CD4-positive, CD25-positive, alpha-beta regulatory T cell (primary cell): ENCODE results near the gene TGFB2. TPM values are rescaled to one million over a fixed set of nuclear protein-coding genes. Genes with fewer than 3 reads are reported as not detected.

Experiments
- ATAC-seq, 2 donors: fragments of 150-1000 bp; cut with Tn5 transposase; one replicate each; pipeline ENCODE4 v1.10.0; 2021; ENCODE audit warnings: low read depth in 2 of 2, moderate number of reproducible peaks in 2 of 2, moderate library complexity in 1 of 2
- DNase-seq, 3 donors: peaks; one replicate each; pipeline versions ENCODE4 v3.0.0 to v3.0.0-alpha.2; 2012 to 2022; ENCODE audit warnings: mixed read lengths in 1 of 3
- H3K27ac ChIP-seq: one replicate; pipeline ENCODE4 v1.7.0; 2013; ENCODE audit warnings: mild to moderate bottlenecking, low read length; ENCODE audit not compliant: insufficient read depth, poor library complexity, severe bottlenecking
- H3K27me3 ChIP-seq: one replicate; pipeline ENCODE4 v1.7.0; 2013; ENCODE audit warnings: low read length; ENCODE audit not compliant: control insufficient read depth, insufficient read depth
- H3K36me3 ChIP-seq: one replicate; pipeline ENCODE4 v1.7.0; 2013; ENCODE audit warnings: mild to moderate bottlenecking, low read length, moderate library complexity; ENCODE audit not compliant: control insufficient read depth, insufficient read depth
- H3K4me1 ChIP-seq: 2 replicates; pipeline ENCODE4 v1.7.0; 2013; ENCODE audit warnings: mild to moderate bottlenecking, low read length; ENCODE audit not compliant: insufficient read depth, control insufficient read depth, poor library complexity, severe bottlenecking
- H3K4me3 ChIP-seq: one replicate; pipeline ENCODE4 v1.7.0; 2013; ENCODE audit warnings: low read depth, mild to moderate bottlenecking, low read length, moderate library complexity
- H3K9me3 ChIP-seq, 2 experiments: 1 replicate in 1 of 2; 2 replicates in 1 of 2; pipeline ENCODE4 v1.7.0; 2013; ENCODE audit warnings: low read length in 2 of 2, mild to moderate bottlenecking in 1 of 2, moderate library complexity in 1 of 2; ENCODE audit not compliant: control insufficient read depth in 2 of 2
- H3K27ac Mint-ChIP-seq, 3 donors: one replicate each; pipeline ENCODE4 v1.8.0; 2020 to 2022; ENCODE audit warnings: mild to moderate bottlenecking in 3 of 3, mixed read lengths in 3 of 3, moderate library complexity in 2 of 3
- H3K27me3 Mint-ChIP-seq: one replicate; pipeline ENCODE4 v1.8.0; 2022; ENCODE audit warnings: mild to moderate bottlenecking, mixed read lengths
- H3K36me3 Mint-ChIP-seq: one replicate; pipeline ENCODE4 v1.8.0; 2020; ENCODE audit warnings: mixed read lengths
- H3K4me1 Mint-ChIP-seq, 4 donors: one replicate each; pipeline ENCODE4 v1.8.0; 2020 to 2022; ENCODE audit warnings: mixed read lengths in 4 of 4, mild to moderate bottlenecking in 1 of 4
- H3K4me3 Mint-ChIP-seq, 4 donors: one replicate each; pipeline ENCODE4 v1.8.0; 2020 to 2022; ENCODE audit warnings: mild to moderate bottlenecking in 4 of 4, mixed read lengths in 4 of 4, moderate library complexity in 3 of 4
- H3K9me3 Mint-ChIP-seq, 7 donors: one replicate each; pipeline ENCODE4 v1.8.0; 2020 to 2022; ENCODE audit warnings: mixed read lengths in 7 of 7, mild to moderate bottlenecking in 3 of 7, moderate library complexity in 2 of 7
- polyA plus RNA-seq, 4 donors: library from polyadenylated mRNA; unstranded; fragments of 300-500 nt; fragmentation: Illumina TruSeq; gene quantifications; one replicate each; pipeline ENCODE4 v1.2.3, GENCODE V29; 2021
- total RNA-seq: library from RNA; stranded (reverse); gene quantifications from one replicate; pipeline ENCODE4 v1.2.3, GENCODE V29; 2022

TGFB2 gene
- total and polyA plus RNA-seq, 5 donors from 2014 or later, result not detected

DNA sequence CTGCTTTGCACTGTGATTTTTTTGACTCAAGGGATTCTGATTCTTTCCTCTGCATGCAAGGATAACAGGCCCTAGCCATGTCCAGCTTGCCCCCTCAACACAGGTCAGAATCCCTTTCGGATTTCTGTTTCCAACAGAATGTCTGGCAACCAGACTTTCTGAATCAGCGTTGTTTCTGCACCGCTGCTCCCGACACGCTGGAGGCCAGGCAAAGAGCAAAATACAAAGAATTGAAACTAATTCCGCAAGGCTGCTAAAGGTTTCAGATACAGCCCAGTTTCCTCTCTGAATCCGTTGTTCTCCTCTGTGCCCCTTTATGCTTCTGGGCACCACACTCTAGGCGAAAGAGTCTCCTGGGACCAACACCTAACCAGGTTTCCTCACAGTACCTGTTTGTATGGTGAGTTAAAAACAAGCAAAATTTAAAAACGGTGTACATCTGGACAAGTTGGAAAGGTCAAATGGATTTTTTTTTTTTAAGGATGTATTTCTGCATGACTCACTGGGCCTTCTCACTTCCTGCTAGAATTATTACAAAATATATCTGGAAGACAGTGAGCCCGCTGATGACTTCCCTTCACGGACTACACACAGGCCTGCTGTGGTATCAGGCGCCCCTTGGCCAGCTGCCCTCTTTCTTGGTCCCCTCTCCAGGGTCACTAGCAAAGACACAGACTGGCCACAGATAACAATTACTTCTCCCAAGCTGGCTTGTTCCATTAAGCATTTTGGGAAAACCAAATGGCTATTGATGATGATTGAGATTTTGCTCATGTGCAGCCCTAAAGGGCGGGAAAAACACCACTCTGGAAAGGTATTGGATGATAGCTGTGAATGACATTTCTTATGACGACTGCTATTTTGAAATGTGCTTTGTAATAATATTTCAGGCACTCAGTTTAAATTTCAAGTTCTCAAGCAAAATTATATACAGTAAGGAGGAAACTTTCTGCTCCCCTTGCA lies 118.3 kb downstream of the TGFB2 start:
- Mint-ChIP-seq H3K9me3 (no peaks in the 10 kb centered on the region), H3K27ac (no peak overlapping the region)

DNA sequence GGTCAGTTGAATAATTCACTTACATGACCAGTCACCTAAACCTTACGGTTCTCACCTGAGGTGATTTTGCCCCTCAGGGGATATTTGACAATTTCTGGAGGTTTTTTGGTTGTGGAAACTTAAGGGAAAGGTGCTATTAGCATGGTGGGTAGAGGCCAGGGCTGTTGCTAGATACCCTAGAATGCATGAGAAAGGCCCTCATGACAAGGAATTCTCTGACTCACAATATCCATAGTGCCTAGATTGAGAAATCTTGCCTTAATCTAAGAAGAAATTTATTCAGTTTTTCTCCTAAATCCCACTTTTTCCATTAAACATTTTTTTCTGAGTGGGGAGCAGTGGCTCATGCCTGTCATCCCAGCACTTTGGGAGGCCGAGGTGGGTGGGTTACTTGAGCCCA lies 119.7 kb downstream of the TGFB2 start:
- no peaks in the 10 kb centered on the region for H3K9me3 Mint-ChIP-seq
- Histone ChIP-seq H3K4me1 (no peaks in the 10 kb centered on the region), H3K27me3 (no peaks in the 10 kb centered on the region), H3K27ac (no peak overlapping the region), H3K9me3 (no peaks in the 10 kb centered on the region), H3K4me3 (no peak overlapping the region), H3K36me3 (no peaks in the 10 kb centered on the region)
- H3K4me1 Mint-ChIP-seq, result no peaks in the 10 kb centered on the region
- H3K27ac Mint-ChIP-seq, result no peak overlapping the region
- peaks cover 4% of the 10 kb centered on the region for H3K27me3 Mint-ChIP-seq
- no peaks in the 10 kb centered on the region for H3K36me3 Mint-ChIP-seq
- ATAC-seq, result no peak
- no peak for DNase-seq
- H3K4me3 Mint-ChIP-seq, result peak overlapping the region in 1 of 4 donors; percentile 2

More for the DNA sequence above, 118.3 kb downstream of the TGFB2 start:
- peaks cover 4% of the 10 kb centered on the region for H3K27me3 Mint-ChIP-seq
- no peaks in the 10 kb centered on the region for H3K36me3 ChIP-seq
- no peak overlapping the region for H3K27ac ChIP-seq
- H3K4me3 ChIP-seq, result no peak overlapping the region
- no peaks in the 10 kb centered on the region for H3K9me3 ChIP-seq
- H3K4me1 ChIP-seq, result no peaks in the 10 kb centered on the region
- no peak overlapping the region for H3K4me3 Mint-ChIP-seq
- ATAC-seq (no peak), DNase-seq (no peak)
- H3K36me3 Mint-ChIP-seq, result no peaks in the 10 kb centered on the region
- no peaks in the 10 kb centered on the region for H3K27me3 ChIP-seq
- H3K4me1 Mint-ChIP-seq, result no peaks in the 10 kb centered on the region

DNA sequence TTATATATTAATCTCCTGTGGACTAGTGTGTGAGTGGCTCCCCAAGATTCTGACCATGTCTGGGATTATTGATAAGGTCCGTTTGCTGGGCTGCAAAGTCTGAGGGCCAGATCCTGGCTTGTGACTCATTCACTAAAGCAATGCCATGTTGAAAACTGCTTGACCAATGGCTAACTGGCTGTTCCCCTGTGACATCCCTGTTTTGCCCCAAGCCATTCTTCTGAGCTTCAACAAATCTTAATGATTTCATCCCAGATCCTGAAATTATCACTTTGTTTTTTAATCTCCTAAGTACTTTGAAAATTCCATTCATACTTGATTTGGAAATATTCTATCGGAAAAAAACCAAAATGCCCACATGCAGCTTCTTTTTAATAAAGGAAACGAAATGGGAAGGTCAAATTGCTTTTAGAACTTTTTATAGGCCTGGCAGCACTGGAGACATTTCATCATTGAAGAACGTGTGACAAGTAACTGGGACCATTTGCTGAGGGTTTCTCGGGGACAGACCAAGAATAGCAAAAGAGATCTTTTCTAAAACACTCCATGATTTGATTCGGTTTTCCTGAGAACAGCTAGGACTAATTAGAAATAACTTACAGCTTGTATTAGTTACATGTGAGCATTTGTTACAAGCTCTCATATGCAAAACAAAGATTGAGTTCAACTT lies 121.3 kb downstream of the TGFB2 start:
- Mint-ChIP-seq H3K27ac (no peak overlapping the region), H3K4me3 (no peak overlapping the region), H3K9me3 (no peaks in the 10 kb centered on the region), H3K36me3 (no peaks in the 10 kb centered on the region), H3K27me3 (peaks cover 4% of the 10 kb centered on the region), H3K4me1 (no peaks in the 10 kb centered on the region)
- DNase-seq (no peak), ATAC-seq (no peak)
- Histone ChIP-seq H3K27me3 (no peaks in the 10 kb centered on the region), H3K4me1 (no peaks in the 10 kb centered on the region), H3K27ac (no peak overlapping the region), H3K36me3 (no peaks in the 10 kb centered on the region), H3K4me3 (no peak overlapping the region), H3K9me3 (no peaks in the 10 kb centered on the region)

DNA sequence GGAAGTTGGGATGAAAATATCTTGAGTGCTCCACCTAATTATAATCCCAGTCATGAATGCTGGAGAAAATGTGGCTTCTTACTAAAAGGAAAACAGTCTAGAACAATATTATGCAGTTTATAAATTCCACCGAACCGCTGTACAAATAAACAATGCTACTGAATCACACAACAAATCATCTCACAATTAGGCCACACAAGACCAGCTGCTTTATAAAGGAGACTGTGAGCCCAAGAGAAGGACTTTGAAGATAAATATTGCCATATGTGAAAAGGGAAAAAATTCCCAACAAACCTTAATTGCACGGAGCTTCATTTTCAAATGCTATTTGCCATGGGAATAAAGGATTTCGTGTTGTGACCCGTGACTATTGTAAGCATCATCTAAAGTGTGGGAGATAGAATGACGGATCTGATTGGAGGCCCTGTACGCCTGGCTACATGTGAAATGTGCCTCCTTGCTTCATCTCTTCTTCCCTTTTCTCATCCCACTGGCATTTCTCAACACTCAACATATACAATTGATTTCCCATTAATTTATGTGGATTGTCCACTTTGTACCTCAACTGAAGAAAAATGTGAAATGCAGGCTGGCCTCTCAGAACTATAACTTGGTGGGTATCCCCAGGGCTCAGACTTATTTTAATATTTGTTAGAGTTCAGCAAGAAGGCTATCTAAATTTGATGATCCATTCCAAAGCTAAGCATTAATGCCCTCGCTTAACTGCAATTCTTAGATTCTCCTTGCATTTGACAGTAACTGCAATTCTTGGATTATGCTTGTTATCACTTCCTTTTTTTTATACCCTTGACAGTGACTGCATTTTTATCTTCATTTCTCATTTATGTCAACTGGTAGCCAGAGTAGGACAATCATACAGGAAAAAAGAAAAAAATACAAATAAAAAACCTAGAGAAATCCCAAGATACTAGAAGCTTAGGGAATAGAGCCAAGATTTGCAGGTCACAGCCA lies 122.3 kb downstream of the TGFB2 start:
- Mint-ChIP-seq H3K27me3 (peaks cover 4% of the 10 kb centered on the region), H3K36me3 (no peaks in the 10 kb centered on the region), H3K4me1 (no peaks in the 10 kb centered on the region), H3K4me3 (no peak overlapping the region), H3K9me3 (no peaks in the 10 kb centered on the region), H3K27ac (no peak overlapping the region)
- Histone ChIP-seq H3K27me3 (no peaks in the 10 kb centered on the region), H3K4me1 (no peaks in the 10 kb centered on the region), H3K9me3 (no peaks in the 10 kb centered on the region), H3K36me3 (no peaks in the 10 kb centered on the region), H3K27ac (no peak overlapping the region), H3K4me3 (no peak overlapping the region)
- ATAC-seq, result no peak
- DNase-seq, result no peak

DNA sequence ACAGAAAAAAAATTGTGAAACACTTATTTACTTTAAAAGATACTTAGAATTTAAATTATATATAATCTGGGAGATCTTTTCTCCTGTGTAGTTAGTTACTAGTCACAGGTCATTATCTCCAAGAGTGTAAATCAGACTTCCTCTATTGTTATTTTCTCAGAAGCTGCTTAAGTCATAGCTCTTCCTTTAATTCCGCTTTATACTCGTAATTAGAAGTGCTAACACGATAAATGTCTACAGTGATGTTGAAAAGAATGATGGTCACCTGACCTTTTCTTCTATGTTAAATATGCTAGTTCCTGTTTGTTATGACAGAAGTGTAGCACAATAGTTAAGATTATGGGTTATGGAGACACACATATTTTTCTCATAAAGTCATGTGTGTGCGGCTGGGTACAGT lies 123.6 kb downstream of the TGFB2 start:
- Mint-ChIP-seq H3K4me1 (peaks cover 0 to 5% (median 0%) of the 10 kb centered on the region in 4 donors), H3K9me3 (no peaks in the 10 kb centered on the region), H3K27me3 (peaks cover 4% of the 10 kb centered on the region), H3K4me3 (no peak overlapping the region), H3K36me3 (no peaks in the 10 kb centered on the region), H3K27ac (no peak overlapping the region)
- no peaks in the 10 kb centered on the region for H3K36me3 ChIP-seq
- ATAC-seq (no peak), DNase-seq (no peak)
- no peak overlapping the region for H3K27ac ChIP-seq
- no peak overlapping the region for H3K4me3 ChIP-seq
- no peaks in the 10 kb centered on the region for H3K9me3 ChIP-seq
- H3K27me3 ChIP-seq, result no peaks in the 10 kb centered on the region
- H3K4me1 ChIP-seq, result no peaks in the 10 kb centered on the region

DNA sequence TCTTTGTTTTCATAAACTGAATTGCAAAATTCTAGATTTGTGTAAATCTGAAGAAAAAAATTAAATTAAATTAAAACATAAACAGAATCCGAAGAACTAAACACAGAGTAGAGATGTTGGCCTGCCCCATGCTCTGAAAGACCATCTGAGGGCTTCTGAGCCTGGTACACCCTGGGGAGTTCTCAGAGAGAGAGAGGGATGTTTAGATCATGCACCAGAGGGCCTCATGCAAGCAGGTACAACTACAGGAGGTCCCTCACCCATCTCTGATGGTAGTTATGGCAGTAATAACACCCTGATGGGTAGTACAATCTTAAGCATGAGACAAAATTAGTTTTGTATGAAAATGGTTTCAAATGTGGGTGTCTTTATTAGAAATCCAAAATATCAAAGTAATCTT lies 127.7 kb downstream of the TGFB2 start:
- H3K36me3 ChIP-seq, result no peaks in the 10 kb centered on the region
- Mint-ChIP-seq H3K27ac (peak overlapping the region in 1 of 3 donors; percentile 1), H3K4me3 (no peak overlapping the region), H3K9me3 (peaks cover 0 to 3% (median 0%) of the 10 kb centered on the region in 7 donors), H3K4me1 (peaks cover 0 to 10% (median 2%) of the 10 kb centered on the region in 4 donors), H3K36me3 (no peaks in the 10 kb centered on the region), H3K27me3 (no peaks in the 10 kb centered on the region)
- DNase-seq (no peak), ATAC-seq (no peak)
- H3K27ac ChIP-seq, result no peak overlapping the region
- no peaks in the 10 kb centered on the region for H3K27me3 ChIP-seq
- H3K9me3 ChIP-seq, result no peaks in the 10 kb centered on the region
- H3K4me1 ChIP-seq, result no peaks in the 10 kb centered on the region
- H3K4me3 ChIP-seq, result no peak overlapping the region

DNA sequence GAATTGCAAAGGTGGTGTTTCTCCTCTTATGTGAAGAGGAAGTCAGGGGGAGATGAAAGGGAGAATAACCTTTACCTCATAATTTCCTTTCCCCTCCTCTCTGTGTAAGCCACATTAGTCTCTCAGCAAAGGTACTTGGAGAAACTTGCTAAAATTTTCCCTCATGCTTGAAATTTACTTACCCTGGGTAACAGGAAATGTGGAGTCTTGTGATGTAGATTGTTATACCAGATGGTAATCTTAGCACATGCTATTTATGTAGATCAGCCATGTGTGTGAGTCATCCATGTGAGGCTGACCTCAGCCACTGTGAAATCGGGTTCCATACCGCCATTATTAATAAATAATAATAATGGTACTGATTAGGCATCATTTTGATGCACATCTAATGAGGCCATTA lies 128.4 kb downstream of the TGFB2 start:
- Mint-ChIP-seq H3K27me3 (no peaks in the 10 kb centered on the region), H3K27ac (no peak overlapping the region), H3K4me3 (no peak overlapping the region), H3K4me1 (peaks cover 0 to 10% (median 3%) of the 10 kb centered on the region in 4 donors), H3K36me3 (no peaks in the 10 kb centered on the region), H3K9me3 (peaks cover 0 to 3% (median 0%) of the 10 kb centered on the region in 7 donors)
- H3K4me1 ChIP-seq, result no peaks in the 10 kb centered on the region
- H3K27me3 ChIP-seq, result no peaks in the 10 kb centered on the region
- H3K27ac ChIP-seq, result no peak overlapping the region
- no peaks in the 10 kb centered on the region for H3K36me3 ChIP-seq
- no peaks in the 10 kb centered on the region for H3K9me3 ChIP-seq
- no peak for DNase-seq
- no peak for ATAC-seq
- no peak overlapping the region for H3K4me3 ChIP-seq
